Measurements from ENCODE around the gene RALB.

The RALB gene

DNA sequence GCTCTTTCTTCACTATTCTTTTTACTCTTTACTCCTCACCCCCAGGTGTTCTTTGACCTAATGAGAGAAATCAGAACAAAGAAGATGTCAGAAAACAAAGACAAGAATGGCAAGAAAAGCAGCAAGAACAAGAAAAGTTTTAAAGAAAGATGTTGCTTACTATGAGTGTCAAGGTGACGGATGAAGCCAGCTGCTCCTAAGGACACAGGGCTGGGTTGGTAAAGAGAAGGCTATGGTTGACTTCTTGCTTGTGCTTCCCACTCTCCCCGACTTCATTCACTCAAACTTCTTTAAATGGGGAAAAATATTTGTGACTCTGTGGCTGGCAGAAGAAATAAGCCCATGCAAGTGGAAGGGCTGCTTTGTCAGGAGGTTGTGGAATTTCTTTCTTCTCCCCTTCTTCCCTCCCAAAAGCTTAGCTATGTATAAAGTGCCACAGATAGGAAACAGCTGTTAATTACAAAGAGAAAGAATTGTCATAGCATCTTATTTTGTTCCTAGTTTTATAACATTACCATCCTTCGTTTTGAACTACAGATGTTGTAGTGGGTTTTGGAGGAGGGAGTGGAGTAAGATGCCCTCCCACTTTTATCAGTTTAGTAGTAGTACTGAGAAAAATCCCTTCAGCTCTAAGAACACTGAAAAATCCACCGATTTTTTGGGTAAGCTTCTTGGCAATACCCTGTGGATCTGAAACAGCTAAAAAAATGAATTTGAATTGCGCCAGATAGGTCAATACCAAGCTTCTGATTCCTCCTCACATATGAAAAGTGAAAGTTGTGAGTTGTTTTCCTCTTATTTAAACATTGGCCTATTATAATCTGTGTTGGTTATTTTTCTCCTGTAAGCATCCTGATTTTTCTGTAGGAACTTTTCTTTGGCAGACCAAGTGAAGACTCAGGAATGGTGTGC is 40.7 kb downstream of the RALB start:
- no peaks in the 10 kb centered on the region for H3K9me3 ChIP-seq (ENCODE audit: control insufficient read depth, low read depth, low read length)
- no peak overlapping the region for H3K27ac ChIP-seq (ENCODE audit: low read length)
- no peak overlapping the region for H3K4me3 ChIP-seq (ENCODE audit: low read length)
- H3K27me3 ChIP-seq (ENCODE audit: control insufficient read depth, insufficient read depth, low read length), result no peaks in the 10 kb centered on the region
- peaks cover 36% of the 10 kb centered on the region for H3K4me1 ChIP-seq (ENCODE audit: control insufficient read depth, low read depth, low read length)
- no peaks in the 10 kb centered on the region for H3K36me3 ChIP-seq (ENCODE audit: control insufficient read depth, low read depth, low read length)
- no peak overlapping the region for H3K9ac ChIP-seq (ENCODE audit: low read length)

DNA sequence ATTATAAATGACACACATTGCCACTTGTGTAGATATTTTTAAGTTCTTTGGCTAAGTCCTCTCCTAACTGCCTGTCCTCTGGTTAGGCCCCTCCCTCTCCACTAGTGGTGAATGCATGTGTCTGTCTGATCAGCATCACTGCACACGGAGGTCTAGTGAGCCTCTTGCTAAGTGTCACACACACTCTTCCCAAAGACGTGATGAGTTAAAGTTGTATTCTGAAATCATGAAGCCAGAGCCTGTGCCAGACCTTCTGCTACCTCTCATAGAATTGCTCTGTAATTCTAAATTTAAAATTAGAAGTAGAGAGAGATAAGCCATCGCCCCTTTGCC is 41.3 kb downstream of the RALB start:
- H3K9ac ChIP-seq (ENCODE audit: low read length), result no peak overlapping the region
- no peak overlapping the region for H3K4me3 ChIP-seq (ENCODE audit: low read length)
- H3K27me3 ChIP-seq (ENCODE audit: control insufficient read depth, insufficient read depth, low read length), result no peaks in the 10 kb centered on the region
- no peaks in the 10 kb centered on the region for H3K9me3 ChIP-seq (ENCODE audit: control insufficient read depth, low read depth, low read length)
- H3K27ac ChIP-seq (ENCODE audit: low read length), result no peak overlapping the region
- H3K4me1 ChIP-seq (ENCODE audit: control insufficient read depth, low read depth, low read length), result peaks cover 36% of the 10 kb centered on the region
- H3K36me3 ChIP-seq (ENCODE audit: control insufficient read depth, low read depth, low read length), result no peaks in the 10 kb centered on the region

DNA sequence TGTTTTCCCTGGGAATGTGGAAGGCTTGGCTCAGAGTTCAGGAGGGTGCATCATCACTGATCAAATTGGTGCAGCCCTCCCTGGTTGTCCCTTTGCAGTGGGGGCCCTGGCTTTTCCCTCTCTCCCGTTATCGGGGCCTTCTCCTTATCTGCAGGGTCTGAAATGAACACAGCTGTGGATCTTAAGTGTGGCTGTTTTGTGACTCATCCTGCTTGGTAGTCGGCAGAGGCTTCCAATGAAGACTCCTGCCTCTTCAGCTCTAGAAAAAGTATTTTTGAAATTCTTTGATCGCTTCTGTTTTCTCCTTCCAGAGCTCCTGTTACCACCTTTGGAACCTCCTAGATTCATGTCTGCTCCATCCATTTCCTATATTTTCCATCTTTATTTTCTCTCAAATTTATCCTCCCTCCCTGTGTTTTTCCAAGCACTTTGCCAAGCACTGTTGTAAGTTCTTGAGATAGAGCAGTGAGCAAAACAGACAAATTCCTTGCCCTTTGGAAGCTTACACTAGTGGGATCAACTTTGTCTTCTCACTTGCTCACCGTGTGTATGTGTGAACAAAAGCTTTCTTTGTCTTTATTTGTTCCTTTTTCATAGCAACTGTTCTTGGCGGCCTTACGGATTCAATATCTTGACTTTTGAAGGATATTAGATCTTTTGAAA is 45.7 kb downstream of the RALB start:
- Histone ChIP-seq H3K4me3 (ENCODE audit: low read length) (no peak overlapping the region), H3K36me3 (ENCODE audit: control insufficient read depth, low read depth, low read length) (no peaks in the 10 kb centered on the region), H3K4me1 (ENCODE audit: control insufficient read depth, low read depth, low read length) (peaks cover 7% of the 10 kb centered on the region), H3K9ac (ENCODE audit: low read length) (no peak overlapping the region), H3K27me3 (ENCODE audit: control insufficient read depth, insufficient read depth, low read length) (no peaks in the 10 kb centered on the region), H3K9me3 (ENCODE audit: control insufficient read depth, low read depth, low read length) (no peaks in the 10 kb centered on the region), H3K27ac (ENCODE audit: low read length) (no peak overlapping the region)

DNA sequence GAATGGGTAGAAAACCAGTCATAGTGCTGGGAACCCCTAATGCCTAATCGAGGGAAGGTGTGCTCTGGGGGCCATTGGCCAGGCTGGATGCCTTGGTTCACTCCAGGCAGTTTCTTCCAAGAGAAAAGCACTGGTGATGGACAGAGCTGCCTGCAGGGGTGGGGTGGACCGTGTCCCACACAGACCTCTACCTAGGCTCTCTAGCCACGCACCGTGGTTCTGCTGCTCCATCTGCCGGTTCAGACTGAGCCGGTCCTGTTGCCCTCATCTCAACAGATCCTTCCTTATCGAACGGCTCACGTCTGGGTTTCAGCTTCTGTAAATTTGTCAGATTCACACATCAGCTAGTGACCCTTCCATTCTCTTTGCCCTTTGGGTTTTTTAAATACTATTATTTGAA is 46.4 kb downstream of the RALB start:
- no peak overlapping the region for H3K9ac ChIP-seq (ENCODE audit: low read length)
- no peaks in the 10 kb centered on the region for H3K36me3 ChIP-seq (ENCODE audit: control insufficient read depth, low read depth, low read length)
- no peak overlapping the region for H3K4me3 ChIP-seq (ENCODE audit: low read length)
- H3K4me1 ChIP-seq (ENCODE audit: control insufficient read depth, low read depth, low read length), result peaks cover under 1% of the 10 kb centered on the region
- no peaks in the 10 kb centered on the region for H3K27me3 ChIP-seq (ENCODE audit: control insufficient read depth, insufficient read depth, low read length)
- no peaks in the 10 kb centered on the region for H3K9me3 ChIP-seq (ENCODE audit: control insufficient read depth, low read depth, low read length)
- no peak overlapping the region for H3K27ac ChIP-seq (ENCODE audit: low read length)

DNA sequence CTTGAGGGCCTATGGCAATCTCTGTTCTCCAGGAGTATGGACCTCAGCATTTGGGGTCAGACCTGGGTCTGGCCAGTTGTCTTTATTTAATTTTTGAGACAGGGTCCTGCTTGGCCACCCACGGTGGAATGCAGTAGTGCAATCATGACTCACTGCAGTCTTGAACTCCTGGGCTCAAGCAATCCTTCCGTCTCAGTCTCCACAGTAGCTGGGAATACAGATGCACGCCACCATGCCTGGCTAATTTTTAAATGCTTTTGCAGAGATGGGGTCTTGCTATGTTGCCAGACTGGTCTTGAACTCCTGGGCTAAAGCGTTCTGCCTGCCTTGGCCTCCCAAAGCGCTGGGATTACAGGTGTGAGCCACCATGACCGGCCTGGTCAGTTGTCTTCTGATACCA is 46.9 kb downstream of the RALB start:
- Histone ChIP-seq H3K36me3 (ENCODE audit: control insufficient read depth, low read depth, low read length) (no peaks in the 10 kb centered on the region), H3K27ac (ENCODE audit: low read length) (no peak overlapping the region), H3K9ac (ENCODE audit: low read length) (no peak overlapping the region), H3K9me3 (ENCODE audit: control insufficient read depth, low read depth, low read length) (no peaks in the 10 kb centered on the region), H3K4me1 (ENCODE audit: control insufficient read depth, low read depth, low read length) (no peaks in the 10 kb centered on the region), H3K27me3 (ENCODE audit: control insufficient read depth, insufficient read depth, low read length) (no peaks in the 10 kb centered on the region), H3K4me3 (ENCODE audit: low read length) (no peak overlapping the region)

DNA sequence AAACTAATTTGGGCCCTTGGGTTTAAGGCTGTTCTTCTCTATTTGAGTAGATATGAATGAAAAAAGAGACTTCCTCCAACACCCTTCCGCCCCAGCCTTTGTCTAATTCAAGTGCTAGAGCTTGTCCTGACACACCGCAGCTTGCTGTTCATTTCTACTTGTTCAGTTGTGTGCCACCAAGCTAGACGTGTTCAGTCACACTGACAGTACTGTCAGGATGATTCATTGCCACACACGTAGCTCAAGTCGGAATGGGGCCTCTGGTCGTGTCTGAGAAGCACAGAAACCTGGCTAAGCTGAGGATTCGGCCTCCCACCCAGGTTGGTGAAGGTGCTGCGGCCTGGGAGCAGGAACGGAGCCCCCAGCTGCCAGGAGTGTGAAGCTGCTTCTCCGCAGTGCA is 47.7 kb downstream of the RALB start:
- Histone ChIP-seq H3K4me1 (ENCODE audit: control insufficient read depth, low read depth, low read length) (no peaks in the 10 kb centered on the region), H3K36me3 (ENCODE audit: control insufficient read depth, low read depth, low read length) (no peaks in the 10 kb centered on the region), H3K9ac (ENCODE audit: low read length) (no peak overlapping the region), H3K9me3 (ENCODE audit: control insufficient read depth, low read depth, low read length) (no peaks in the 10 kb centered on the region), H3K4me3 (ENCODE audit: low read length) (no peak overlapping the region), H3K27me3 (ENCODE audit: control insufficient read depth, insufficient read depth, low read length) (no peaks in the 10 kb centered on the region), H3K27ac (ENCODE audit: low read length) (no peak overlapping the region)

DNA sequence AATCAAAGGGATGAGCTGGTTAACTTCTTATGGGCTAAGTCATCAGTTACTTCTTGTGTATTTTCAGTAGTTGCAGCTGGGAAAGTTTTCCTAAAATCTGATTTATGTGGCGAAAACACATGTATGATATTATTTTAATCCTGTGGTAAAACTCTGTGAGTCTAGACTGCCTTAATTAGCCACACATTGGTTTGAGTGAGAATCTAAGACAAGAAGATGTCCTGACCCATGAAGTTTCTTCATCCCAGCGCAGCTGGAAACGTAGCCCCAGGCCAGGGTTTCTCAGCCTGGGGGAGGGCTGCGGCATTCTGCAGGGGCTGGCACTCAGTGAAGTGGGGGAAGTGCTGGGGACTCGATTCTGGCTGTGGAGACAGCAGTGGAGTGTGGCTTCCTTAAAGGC is 48.6 kb downstream of the RALB start:
- no peak overlapping the region for H3K27ac ChIP-seq (ENCODE audit: low read length)
- H3K4me1 ChIP-seq (ENCODE audit: control insufficient read depth, low read depth, low read length), result no peaks in the 10 kb centered on the region
- H3K27me3 ChIP-seq (ENCODE audit: control insufficient read depth, insufficient read depth, low read length), result peaks cover 4% of the 10 kb centered on the region
- H3K4me3 ChIP-seq (ENCODE audit: low read length), result no peak overlapping the region
- no peaks in the 10 kb centered on the region for H3K36me3 ChIP-seq (ENCODE audit: control insufficient read depth, low read depth, low read length)
- no peak overlapping the region for H3K9ac ChIP-seq (ENCODE audit: low read length)
- H3K9me3 ChIP-seq (ENCODE audit: control insufficient read depth, low read depth, low read length), result no peaks in the 10 kb centered on the region

DNA sequence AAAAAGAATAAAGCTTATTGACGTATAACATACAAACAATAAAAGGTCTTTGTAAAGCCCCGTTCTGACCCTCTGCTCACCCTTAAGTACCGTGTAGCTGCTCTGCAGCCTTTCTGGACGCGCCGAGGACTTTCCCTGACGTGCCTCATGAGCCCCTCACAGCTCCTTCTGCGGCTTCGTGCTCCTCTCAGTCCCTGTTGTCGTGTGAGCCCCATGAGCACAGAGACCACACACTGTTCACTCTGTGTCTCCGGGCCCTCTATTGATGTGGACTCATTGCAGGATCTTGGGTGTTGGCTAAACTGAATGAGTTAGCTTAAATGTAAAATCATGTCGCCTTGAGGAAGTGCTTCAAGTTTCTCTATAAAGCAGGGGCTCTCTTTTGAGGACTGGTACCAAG is 49.6 kb downstream of the RALB start:
- H3K27me3 ChIP-seq (ENCODE audit: control insufficient read depth, insufficient read depth, low read length), result peaks cover 4% of the 10 kb centered on the region
- no peak overlapping the region for H3K9ac ChIP-seq (ENCODE audit: low read length)
- H3K4me1 ChIP-seq (ENCODE audit: control insufficient read depth, low read depth, low read length), result no peaks in the 10 kb centered on the region
- H3K27ac ChIP-seq (ENCODE audit: low read length), result no peak overlapping the region
- no peak overlapping the region for H3K4me3 ChIP-seq (ENCODE audit: low read length)
- H3K9me3 ChIP-seq (ENCODE audit: control insufficient read depth, low read depth, low read length), result no peaks in the 10 kb centered on the region
- no peaks in the 10 kb centered on the region for H3K36me3 ChIP-seq (ENCODE audit: control insufficient read depth, low read depth, low read length)

DNA sequence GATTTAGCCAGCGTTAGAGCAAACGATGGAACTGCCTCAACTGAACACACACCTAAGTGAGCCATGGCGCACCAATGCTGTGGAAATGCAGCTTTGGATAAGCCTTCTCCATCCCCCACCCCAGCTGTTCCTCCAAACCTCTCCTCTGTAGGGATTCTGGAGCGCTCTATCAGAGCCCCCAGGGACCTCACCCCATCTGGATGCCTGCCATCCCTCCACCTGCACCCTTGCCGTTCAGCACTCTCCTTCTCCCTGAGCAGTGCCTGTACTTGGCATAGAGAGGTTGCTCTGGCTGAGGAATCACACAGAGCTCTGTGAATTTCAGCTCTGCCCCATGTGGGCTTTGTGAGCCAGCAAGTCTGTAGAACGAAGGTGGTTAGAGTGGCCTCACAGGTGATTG is 50.5 kb downstream of the RALB start:
- Histone ChIP-seq H3K27me3 (ENCODE audit: control insufficient read depth, insufficient read depth, low read length) (peaks cover 4% of the 10 kb centered on the region), H3K27ac (ENCODE audit: low read length) (no peak overlapping the region), H3K36me3 (ENCODE audit: control insufficient read depth, low read depth, low read length) (no peaks in the 10 kb centered on the region), H3K4me3 (ENCODE audit: low read length) (no peak overlapping the region), H3K9me3 (ENCODE audit: control insufficient read depth, low read depth, low read length) (no peaks in the 10 kb centered on the region), H3K9ac (ENCODE audit: low read length) (no peak overlapping the region), H3K4me1 (ENCODE audit: control insufficient read depth, low read depth, low read length) (no peaks in the 10 kb centered on the region)

DNA sequence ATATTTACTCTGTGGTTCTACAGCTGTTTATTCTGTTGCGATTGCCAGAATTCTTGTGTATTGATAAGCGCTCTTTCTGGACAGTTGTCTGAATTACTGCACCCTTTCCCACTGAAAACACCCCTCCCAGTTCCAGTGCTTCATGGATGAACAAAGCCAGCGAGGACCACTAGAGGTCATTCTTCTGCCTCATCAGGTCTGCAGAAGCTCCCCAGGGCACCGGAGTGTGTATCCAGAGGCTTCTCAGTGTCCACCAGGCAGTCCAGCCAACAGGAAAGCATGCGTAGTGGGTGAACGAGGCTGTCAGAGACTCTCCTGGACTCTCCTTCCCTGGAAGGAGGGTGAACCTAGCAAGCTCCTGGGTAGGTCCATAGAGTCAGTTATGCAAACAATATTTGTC is 52.6 kb downstream of the RALB start:
- Histone ChIP-seq H3K9ac (ENCODE audit: low read length) (no peak overlapping the region), H3K27ac (ENCODE audit: low read length) (no peak overlapping the region), H3K9me3 (ENCODE audit: control insufficient read depth, low read depth, low read length) (no peaks in the 10 kb centered on the region), H3K36me3 (ENCODE audit: control insufficient read depth, low read depth, low read length) (no peaks in the 10 kb centered on the region), H3K27me3 (ENCODE audit: control insufficient read depth, insufficient read depth, low read length) (peaks cover 14% of the 10 kb centered on the region), H3K4me1 (ENCODE audit: control insufficient read depth, low read depth, low read length) (peaks cover 1% of the 10 kb centered on the region), H3K4me3 (ENCODE audit: low read length) (no peak overlapping the region)

DNA sequence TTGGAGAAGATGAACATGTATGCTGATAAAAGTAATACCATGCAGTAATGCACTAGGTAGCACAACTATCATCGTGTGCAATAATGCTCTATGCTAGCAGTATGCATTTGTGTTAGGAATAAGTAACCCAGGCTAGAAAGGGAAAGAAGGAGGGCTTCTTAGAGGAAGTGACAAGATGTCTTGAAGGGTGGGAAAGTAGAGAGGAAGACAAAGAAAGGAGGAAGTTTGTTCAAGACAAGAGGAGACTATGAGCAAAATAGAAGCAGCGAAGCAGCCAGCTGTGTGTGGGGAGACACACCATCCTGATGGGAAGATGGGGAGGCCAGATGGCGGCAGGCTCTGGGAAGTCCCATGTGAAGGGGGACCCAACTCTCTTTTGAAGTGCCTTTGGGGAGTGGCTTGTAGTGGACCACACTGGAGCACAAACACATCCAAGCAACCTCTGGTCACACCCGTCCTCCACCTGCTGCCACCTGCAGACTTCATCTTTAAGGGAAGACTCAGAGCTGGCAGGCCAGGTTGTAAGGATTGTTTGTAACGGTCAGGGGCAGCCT is 53.4 kb downstream of the RALB start:
- H3K27ac ChIP-seq (ENCODE audit: low read length), result no peak overlapping the region

DNA sequence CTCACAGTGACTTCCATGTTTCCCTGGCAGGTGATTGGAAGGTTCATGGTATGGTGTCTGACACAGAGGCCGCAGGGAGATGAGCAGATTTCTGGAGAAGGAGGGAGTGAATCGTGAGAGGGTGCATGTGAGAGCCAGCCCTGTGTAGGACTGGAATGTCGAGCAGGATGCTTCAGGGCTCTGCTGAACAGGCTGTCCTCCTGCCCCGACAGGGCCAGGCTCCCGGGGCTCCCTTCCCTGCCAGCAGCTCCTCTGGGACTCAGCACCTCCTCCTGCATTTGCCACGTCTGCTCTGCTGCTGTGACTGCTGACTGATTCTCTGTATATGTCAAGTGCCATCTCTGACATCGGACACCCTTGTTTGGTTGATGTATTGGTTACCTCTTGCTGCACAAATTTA is 54.8 kb downstream of the RALB start:
- peaks cover 3% of the 10 kb centered on the region for H3K4me1 ChIP-seq (ENCODE audit: control insufficient read depth, low read depth, low read length)

More for the DNA sequence above, 53.4 kb downstream of the RALB start:
- Histone ChIP-seq H3K36me3 (ENCODE audit: control insufficient read depth, low read depth, low read length) (no peaks in the 10 kb centered on the region), H3K4me3 (ENCODE audit: low read length) (no peak overlapping the region), H3K4me1 (ENCODE audit: control insufficient read depth, low read depth, low read length) (peaks cover 3% of the 10 kb centered on the region), H3K9ac (ENCODE audit: low read length) (no peak overlapping the region), H3K27me3 (ENCODE audit: control insufficient read depth, insufficient read depth, low read length) (peaks cover 21% of the 10 kb centered on the region), H3K9me3 (ENCODE audit: control insufficient read depth, low read depth, low read length) (no peaks in the 10 kb centered on the region)

More for the DNA sequence above, 54.8 kb downstream of the RALB start:
- Histone ChIP-seq H3K9me3 (ENCODE audit: control insufficient read depth, low read depth, low read length) (no peaks in the 10 kb centered on the region), H3K9ac (ENCODE audit: low read length) (no peak overlapping the region), H3K27ac (ENCODE audit: low read length) (no peak overlapping the region), H3K36me3 (ENCODE audit: control insufficient read depth, low read depth, low read length) (no peaks in the 10 kb centered on the region), H3K27me3 (ENCODE audit: control insufficient read depth, insufficient read depth, low read length) (peaks cover 34% of the 10 kb centered on the region), H3K4me3 (ENCODE audit: low read length) (no peak overlapping the region)
